Neural progenitor cell (in vitro differentiated cells): ENCODE data around the gene GABBR2.

Experiments
- EZH2 ChIP-seq: fragments of 200-600 bp; sonication (generic); IDR thresholded peaks from 2 replicates; pipeline ENCODE4 v1.6.1; 2017; ENCODE audit warnings: antibody characterized with exemption, mild to moderate bottlenecking, moderate library complexity
- EZH2phosphoT487 ChIP-seq: fragments of 200-600 bp; sonication (generic); IDR thresholded peaks from 2 replicates; pipeline ENCODE4 v1.6.1; 2017; ENCODE audit warnings: antibody characterized with exemption
- TF ChIP-seq, protein P1 (sequence below): fragments of 200-600 bp; sonication (generic); IDR thresholded peaks from 2 replicates; pipeline ENCODE4 v1.5.1; 2017; ENCODE audit warnings: antibody characterized with exemption, mild to moderate bottlenecking

DNA sequence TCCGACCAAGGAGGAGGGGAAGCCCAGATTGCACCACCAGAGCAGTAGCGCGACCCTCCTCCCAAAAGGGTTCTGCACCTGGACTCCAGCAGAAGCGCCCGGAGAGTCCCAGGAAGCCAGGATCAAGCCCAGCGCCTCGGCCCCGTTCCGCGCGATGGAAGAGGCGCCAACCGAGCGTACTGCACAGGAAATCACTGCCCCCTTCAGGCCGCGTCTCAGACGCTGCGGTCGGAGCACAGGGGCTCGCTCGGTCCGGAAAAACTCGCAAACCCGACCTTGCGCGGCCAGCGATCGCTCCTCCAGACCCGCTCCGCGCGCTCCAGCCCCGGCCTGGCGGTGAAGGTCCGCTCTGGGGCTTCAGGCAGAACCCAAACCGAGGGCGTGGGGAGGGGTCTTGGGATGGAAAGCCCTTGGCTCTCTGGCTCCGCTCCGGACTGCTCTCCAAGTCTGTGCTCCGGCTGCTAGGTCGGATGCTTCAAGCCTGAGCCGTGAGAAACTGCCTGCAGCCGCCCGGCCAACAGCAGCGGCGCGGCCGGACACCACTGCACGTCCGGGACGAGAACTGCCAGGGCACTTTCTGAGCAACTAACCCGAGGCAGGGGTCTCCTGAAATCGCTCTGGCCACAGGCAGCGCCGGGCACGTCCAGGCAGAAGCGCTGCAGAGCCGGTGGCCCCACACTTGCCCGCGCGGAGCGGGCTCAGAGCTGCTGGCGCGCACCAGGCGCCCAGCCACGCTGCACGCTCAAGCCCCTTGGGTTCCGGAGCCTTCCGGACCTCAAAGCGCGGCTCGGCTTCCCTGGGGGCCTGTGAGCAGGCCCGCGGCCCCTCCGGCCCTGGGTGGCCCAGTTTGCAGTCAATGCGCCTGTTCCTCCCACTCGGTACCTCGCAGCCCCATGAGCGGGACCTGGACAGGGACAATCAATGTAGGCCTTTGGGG lies 1.3 kb downstream of the GABBR2 start:
- TF ChIP-seq, protein P1, sequence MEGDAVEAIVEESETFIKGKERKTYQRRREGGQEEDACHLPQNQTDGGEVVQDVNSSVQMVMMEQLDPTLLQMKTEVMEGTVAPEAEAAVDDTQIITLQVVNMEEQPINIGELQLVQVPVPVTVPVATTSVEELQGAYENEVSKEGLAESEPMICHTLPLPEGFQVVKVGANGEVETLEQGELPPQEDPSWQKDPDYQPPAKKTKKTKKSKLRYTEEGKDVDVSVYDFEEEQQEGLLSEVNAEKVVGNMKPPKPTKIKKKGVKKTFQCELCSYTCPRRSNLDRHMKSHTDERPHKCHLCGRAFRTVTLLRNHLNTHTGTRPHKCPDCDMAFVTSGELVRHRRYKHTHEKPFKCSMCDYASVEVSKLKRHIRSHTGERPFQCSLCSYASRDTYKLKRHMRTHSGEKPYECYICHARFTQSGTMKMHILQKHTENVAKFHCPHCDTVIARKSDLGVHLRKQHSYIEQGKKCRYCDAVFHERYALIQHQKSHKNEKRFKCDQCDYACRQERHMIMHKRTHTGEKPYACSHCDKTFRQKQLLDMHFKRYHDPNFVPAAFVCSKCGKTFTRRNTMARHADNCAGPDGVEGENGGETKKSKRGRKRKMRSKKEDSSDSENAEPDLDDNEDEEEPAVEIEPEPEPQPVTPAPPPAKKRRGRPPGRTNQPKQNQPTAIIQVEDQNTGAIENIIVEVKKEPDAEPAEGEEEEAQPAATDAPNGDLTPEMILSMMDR, result peak; percentile 74
- TF ChIP-seq EZH2 (peak; percentile 91), EZH2phosphoT487 (peak; percentile 97)
